Effector CD8-positive, alpha-beta T cell (primary cell): Measurements from ENCODE around the gene HOXC10.

Source experiments
- DNase-seq: peaks from one replicate; lab custom pipeline; 2025; lab: John Stamatoyannopoulos, UW

HOXC10 gene

DNA sequence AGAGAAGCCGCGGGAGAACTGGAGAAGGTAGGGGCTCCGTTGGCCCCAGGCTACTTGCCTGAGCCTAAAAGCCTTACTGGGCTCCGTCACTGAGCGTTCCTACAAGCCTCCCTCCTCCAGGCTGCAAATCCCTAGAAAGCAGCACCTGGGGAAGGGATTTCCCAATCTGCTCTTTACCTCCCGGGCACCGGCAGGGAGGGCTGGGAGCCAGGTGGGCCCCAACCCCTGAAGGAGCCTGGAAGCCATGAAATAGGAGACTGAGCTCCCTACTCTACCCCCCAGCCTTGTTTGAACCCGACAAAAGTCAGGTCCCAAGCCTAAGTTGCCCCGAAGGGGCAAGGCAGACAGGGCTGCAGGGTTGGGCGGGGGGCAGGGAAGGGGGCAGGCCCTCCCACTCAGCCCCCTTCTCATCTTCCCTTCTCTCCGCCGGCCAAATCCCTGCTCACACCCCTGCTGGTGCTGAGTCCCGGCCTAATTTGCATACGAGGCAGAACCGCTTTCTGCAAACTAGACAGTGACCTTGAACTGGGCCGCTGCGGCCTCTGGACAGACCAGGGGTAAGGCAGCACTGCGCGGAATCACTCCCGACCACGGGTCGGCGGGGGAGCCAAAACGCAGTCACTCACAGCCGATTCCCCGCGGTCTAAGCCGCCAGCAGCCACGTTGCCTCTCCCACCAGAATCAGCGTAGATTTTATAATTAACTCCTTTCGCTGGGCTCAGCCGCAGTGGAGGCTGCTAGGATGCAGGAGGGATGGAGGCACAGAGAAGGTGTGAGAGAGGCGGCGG lies 34.0 kb upstream of the HOXC10 start:
- no peak for DNase-seq

DNA sequence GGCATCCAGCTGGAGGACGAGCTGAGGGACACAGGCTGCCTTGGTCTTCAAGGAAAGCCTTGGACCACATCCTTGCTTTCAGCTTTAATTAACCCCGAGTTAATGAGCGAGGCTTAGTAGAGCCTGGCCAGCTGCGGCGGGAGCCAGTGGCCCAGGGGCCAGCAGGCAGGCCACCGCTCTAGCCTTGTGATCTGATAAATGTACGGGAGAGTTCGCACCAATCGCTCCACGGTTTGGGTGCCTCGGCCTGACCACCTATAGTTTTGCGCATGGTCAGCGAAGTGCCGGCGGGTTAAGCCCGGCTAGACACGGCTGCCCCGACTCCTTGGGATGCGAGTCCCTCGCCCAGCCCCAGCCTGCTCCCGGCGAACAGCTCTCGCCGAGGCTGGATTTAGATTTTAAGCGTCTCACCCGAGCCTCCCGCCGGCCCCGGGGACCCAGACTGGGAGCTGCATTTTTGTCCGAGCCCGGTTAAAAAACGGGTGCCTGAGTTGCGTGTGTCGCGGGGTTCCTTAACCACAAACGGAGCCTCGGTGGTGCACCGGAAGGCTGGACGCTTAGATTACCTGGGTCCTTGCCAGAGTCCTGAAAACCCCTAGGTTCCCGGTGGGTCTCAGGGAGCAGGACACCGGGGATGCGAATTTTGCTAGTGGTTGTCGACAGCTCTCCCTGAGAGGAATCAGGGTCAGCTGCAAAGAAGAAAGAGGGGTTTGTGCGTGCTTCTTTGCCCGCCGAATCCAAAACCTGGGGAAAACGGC lies 33.2 kb upstream of the HOXC10 start:
- DNase-seq, result no peak

DNA sequence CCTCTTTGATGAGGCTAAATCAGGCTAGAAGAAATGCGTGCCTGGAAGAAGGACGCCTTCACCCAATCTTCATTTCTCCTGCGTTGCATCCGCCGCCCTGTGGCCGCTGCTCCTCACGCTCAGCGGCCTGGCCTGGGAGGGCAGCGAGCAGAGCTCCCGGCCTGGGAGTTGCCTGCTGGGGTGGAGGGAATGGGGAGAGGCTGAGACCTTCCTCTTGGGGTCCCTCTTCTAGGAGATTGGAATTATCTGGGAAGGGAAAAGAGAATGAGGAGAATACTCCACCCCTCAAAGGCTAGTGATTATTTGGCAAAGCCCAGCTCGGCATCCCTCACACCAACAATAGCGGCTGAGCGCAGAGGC lies 32.6 kb upstream of the HOXC10 start:
- DNase-seq, result no peak

DNA sequence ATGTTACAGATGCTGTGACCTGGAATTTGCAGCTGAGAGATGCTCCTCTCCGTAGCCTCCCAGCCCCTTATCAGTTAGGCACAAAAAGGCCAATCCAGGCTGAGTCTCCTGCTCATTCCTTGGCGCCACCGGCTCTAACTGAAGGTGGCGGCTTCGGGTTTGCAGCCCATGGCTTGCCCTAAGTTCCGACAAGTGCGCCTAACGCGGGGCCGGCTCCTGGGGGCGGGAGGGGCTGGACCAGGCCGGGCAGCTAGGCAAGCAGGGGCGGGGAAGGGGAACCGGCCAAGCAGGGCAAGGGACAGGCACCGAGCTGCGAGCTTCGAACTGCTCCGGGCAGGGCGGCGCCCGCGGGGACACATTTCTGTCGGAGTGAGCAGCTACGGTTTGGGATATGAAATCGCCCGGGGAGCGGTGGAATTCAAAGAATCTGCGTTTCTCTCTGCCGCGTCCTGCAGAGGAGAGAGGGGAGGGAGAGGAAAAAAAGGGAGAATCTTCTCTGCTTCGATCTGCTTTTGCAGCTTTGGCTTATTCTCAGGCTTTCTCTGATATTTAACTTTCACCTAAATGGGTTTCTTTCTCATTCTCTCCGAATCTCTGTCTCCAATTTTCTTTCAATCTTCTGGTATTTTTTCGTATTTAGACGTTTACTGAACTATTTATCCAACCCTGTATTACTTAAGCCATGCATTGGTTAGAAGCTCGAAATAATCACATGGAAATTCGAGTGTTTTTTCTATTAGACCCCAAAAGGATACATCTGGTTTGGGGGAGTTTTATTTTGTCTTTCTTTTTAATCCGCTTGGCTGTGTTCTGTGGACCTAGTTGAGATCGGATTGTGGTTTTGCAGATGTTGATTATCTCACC lies 31.8 kb upstream of the HOXC10 start:
- no peak for DNase-seq

DNA sequence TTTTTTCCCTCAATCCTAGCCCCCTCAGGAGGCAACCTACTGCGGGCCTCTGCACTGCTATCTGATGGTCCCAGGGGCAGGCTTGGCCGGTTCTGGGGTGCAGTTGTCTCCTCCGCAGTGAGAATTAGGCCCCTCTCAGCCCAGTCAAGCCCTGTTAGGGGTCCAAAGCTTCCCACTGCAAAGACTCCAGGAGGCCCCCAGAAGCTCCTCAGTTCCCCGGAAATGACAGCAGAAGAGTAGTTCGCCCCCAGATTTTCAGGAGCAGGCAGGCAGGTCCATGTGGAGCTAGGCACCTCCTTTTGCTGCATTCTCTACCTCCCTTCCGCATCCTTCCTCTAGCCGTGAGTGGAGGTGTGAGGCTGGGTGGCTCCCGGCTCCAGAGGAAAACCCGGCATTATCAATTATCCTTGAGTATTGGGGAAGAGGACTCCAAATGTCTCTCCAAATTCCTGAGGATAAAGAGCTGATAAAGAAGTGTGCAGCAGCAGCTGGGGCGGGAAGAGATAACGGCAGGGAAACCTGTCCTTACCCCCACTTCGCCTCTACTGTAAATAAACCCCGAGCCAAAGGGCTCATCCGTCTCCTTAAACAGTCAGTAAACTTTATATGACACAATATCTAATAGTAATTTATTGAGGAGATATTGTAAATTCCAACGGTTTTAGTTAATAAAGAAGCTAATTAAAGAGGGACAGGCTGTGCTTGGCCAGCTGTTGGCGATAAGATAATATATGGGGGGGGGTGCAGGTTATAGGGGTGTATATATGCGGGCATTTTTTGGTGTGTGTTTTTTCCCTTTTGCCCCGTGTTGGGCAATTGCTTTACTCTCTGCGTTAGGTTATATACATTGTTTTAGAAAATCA lies 30.9 kb upstream of the HOXC10 start:
- no peak for DNase-seq

DNA sequence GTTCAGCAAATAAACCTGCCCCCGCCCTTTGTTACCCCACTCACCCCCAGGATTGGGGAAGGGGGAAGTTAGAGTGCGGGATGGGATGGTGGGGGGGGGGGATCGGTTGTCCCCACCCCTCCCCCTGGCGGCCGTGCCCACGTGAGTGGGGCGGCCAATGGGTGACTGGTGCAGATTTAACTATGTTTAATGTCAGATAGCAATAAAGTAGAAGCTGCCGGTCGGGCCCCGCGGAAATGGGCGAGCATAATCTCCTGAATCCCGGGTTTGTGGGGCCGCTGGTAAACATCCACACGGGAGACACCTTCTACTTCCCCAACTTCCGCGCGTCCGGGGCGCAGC lies 30.3 kb upstream of the HOXC10 start, which contains the start of gene HOXC12:
TSS of gene HOXC12 (plus strand) at position 210 of the 342 bp plus-strand sequence. CDS start at position 237, 27 bp downstream.
- DNase-seq, result no peak

DNA sequence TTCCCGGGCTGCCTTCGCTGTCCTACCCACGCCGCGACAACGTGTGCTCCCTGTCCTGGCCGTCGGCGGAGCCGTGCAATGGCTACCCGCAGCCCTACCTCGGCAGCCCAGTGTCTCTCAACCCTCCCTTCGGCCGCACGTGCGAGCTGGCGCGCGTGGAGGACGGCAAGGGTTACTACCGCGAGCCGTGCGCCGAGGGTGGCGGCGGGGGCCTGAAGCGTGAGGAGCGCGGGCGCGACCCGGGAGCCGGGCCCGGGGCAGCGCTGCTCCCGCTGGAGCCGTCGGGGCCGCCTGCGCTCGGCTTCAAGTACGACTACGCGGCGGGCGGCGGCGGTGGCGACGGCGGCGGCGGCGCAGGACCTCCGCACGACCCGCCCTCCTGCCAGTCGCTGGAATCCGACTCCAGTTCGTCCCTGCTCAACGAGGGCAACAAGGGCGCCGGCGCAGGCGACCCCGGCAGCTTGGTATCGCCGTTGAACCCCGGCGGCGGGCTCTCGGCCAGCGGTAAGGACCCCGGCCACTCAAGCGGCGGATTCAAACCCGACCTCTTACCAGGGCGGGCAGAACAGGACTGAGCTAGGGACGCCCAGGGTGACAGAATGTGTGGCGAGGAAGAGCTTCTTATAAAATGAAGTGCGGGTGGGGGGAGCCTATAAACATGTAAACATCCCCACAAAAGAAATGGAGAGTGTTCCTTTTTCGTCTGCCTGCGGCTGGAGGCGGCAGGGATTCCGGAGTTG lies 29.7 kb upstream of the HOXC10 start:
- no peak for DNase-seq

DNA sequence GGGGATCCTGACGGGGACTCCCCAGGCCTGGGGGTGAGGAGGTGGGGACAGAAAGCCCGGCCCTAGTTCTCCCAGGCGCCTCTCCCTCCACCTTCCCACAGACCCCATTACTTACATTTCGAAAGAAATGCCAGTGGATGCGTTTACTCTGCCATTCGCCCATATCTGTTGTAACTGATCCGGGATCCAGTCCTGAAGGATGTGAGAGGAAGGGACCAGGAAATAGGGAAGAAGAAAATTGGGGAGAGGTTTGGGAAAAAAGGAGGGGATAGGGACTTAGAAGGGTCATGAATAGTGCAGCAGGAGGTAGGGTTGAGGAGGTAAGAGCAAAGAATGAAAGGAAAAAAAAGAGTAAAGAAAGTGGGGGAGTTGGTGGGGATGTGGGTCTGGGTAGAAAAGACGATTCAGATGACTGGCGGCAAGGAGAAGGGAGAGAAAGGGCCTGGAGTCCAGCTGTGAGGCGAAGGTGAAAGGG lies 29.1 kb upstream of the HOXC10 start:
- DNase-seq, result no peak

DNA sequence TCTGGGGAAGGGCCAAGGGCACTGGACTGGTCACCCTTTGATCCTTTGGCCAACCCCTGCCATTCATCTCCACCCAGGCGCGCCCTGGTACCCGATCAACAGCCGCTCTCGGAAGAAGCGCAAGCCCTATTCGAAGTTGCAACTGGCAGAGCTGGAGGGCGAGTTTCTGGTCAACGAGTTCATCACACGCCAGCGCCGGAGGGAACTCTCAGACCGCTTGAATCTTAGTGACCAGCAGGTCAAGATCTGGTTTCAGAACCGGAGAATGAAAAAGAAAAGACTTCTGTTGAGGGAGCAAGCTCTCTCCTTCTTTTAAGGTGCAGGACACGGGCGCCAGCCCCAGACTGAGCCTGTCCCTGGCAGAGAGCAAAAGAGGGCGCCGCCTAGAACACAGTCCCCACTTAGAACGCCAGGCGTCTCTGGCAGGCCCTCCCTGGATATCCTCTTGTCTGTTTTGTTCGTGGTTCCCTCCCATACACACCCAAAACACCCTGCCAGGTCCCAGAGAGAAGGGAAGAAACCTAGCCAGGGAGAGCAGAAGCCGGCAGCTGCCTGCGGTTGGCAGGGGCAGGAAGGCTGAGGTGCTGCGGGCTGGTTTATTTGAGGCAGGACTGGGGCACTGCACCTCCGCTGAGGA lies 28.6 kb upstream of the HOXC10 start:
- no peak for DNase-seq

DNA sequence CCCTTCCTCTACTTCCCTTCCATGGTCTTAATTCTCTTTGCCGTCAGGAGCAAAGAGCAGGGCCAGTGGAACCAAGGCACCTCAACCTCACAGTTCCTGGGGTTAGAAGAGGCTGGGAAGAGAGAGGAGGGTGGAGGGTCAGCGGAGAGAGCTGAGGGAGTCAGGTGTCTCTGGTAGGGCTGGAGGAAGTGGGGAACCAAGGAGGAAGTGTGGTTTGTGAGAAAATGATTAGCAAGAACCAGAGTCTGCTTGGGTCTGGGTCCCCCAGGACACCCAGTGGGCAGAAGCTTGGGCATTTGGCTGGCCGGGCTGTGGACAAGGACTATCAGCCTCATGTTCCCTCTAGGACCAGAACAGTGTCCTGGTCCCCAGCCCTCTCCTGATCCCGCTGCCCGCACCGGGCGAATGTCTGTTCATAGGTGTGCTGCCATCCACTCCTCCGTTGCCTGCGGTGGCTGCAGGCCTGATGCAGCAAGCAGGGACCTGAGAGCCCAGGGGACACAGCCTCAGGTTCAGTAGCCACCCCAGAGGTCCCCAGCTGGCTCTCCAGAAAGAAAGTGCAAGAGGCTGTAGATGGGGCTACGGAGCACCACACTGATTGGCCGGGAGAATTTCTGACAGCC lies 27.9 kb upstream of the HOXC10 start:
- no peak for DNase-seq

DNA sequence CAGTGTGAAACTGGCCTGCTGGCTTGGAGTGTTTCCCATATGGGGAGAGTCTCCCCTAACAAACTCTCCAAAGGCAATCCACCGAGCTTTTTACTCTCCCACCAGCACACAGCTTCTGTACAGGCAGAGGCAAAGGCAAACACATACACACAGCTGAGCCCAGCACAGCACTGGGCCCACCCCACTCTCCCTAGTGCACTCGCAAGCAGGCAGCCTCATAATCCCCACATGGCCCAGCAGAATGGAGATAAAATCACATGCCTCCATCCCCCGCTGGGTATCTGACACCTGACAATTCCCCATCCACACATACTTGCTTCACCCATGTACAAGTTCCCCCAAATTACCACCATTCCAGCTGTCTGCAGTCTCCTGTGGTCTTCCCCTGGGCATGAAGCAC lies 26.8 kb upstream of the HOXC10 start:
- no peak for DNase-seq

DNA sequence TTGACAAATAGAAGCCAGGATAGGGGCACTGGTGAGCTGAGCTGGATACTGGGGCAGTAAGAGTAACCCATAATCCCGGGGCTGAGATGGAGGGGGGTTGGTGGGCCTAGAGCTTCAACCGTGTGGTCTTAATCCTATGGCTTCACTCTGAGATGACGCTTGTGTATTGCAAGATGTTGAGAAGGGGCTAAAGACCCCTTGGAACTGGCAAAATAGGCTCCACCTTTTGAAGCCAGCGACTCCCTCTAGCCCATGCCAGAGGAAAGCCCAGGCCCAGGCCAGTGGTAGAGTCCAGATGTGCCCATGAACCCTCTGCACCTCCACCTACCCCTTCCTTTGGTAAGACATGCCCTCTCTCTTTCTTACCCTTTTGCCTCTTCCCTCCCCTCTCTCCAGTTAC lies 25.6 kb upstream of the HOXC10 start:
- no peak for DNase-seq

DNA sequence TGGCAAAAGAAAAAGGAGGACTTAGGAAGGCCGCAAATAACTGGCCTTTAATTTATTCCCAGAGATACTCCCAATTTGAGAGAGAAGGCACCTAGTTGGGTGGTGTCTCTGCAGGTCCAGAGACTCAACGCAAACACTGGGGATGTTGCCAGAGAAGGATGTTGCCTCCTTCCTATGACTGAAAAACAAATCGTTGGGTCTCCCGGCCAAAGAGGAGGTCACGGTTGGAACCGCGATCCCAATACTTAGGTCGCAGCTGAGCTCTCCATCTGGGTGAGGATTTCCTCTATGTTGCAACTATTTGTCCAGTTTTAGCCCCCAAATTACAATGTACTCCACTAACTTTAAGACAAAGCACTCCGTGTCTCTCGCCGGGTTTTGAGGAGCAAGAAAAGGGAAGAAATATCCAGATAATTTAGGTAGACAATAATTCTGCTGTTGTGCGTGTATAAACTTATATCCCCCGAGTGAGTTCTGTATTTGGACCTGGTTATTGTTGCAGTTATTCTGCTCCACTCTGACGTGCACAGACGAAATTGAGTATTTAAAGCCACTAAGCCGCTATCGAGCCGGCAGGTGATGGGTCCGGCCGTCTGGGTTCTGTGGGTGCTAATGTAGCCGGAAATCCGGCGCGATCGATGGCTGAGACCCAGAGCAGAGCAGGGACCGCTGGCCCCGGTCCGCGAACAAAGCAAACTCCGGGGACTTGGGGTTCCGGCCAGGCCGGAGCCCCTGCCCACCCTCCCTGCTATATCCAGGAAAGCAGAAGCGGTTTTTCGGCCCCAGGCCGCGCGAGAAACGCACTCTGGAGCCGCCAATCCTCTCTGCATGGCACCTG lies 24.5 kb upstream of the HOXC10 start:
- no peak for DNase-seq

DNA sequence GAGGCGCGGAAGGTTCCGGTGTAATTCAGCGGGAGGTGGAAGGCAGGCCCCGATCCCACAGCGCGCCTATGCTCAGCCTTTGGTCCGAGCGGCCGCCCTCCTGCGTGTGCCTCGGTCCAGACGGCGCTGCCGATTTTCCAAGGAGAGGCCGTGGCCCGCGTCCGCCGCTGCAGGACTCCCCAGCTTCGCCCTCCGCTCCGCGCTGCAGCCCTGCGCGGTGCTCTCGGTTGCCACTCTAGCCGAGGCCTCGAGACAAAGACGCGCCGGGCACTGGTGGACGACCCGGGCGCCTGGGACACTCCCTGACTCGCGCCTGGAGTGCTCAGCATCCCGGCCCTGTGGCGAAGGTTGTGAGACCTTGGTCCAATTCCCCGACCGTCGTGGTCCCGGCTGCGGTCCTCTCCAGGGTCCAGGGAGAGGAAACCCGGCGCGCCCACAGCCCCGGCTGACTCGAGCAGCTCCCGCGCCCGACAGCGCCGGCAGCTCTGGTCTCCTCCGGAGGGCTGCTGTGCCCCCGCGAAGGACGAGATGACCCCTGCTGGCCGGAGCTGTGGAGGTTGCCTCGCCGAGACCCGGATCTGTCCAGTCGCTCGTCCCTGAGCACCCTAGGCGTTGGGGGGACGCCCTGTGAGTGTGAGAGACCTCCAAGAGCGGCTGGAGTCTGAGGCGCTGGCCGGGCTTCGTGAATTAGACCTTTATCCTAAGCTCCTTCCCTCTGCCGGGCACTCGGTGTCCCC lies 23.8 kb upstream of the HOXC10 start:
- no peak for DNase-seq

DNA sequence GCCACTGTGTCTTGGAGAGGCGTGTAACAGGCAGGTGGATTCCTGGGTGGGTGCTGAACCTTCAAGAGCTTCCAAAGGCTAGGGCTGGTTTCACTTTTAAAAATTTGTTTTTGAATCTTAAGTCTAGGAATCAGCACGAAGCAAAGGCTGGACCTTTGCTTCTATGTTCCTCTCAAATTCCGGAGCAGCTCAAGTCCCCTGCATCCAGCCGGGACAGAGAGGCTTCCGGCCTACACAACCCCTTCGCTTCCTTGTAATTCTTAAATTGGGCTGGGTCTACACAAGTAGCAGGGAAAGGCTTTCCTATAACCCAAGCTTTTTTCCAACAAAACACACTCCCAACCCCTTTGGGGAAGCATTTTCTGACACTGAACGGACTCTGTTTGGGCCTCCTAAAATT lies 21.9 kb upstream of the HOXC10 start:
- no peak for DNase-seq

DNA sequence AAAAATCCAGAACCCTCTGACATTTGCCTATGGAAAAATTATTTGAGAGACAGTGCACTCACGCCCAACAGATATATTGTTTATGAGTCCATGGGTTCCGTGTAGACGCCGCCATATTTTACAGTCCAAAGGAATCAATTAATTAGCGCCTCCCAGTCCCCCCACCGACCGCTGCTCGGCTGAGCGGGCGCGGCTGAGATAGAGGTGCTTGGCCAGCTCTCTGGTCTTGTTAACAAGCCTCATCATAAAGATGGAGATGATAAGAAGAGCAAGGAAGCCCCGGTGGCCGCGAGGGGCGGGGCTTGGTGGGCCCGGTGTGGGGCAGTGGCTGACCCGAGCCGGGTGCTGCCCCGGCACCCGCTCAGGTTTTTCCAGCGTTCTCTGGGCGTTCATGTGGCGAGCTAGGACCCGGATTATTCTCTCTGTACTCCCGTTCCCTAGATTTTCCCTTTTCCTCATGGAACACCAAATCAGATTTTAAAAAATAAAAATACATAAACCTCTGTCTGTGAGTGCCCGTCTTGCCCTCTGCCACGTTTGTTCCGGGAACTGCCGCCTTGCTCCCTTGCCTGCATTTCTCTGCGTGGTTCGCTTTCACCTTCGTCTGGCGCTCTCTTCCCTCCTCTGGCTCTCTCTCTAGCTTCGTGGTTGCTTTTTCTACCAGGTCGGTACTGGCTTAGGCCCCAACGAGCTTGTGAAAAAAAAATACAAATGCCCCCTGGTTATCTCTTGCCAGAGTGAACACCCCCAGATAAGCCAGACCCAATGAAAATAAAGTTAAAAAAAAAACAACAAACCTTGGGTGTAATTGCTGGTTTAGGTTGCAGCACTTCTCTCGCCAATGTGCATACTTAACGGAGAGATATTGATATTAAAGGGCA lies 21.3 kb upstream of the HOXC10 start:
- no peak for DNase-seq

DNA sequence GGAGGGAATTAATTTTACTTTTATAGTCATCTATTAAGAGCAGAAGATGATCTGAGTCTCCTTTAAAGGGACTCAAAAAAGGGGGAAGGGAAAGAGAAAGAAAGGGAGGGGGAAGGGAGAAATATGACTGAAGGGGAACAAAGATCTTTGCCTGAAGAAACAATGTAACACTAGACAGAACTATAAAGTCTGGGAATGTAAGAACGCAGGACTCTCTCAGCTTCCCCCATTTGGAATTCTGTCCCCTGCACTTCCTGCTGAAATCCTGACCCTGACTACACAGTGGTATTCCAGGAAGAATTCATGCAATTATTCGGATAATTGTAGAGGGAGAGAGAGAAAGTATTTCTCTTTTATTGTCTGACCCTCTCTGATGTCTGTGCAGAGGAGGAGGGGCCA lies 20.6 kb upstream of the HOXC10 start:
- DNase-seq, result no peak
